CD4-positive, alpha-beta T cell (primary cell): ENCODE results near the gene CDK2AP2. TPM values are rescaled to one million over a fixed set of nuclear protein-coding genes. Genes with fewer than 3 reads are reported as not detected.

ENCODE experiments used
- ATAC-seq: fragments of 200-7000 bp; cut with Tn5 transposase; one replicate; pipeline ENCODE4 v1.10.0; 2022; ENCODE audit warnings: mild to moderate bottlenecking; ENCODE audit not compliant: poor library complexity
- CTCF ChIA-PET: fragments of 350-600 bp; sonication (Branson Sonifier 250); formaldehyde crosslinking; loops from one replicate; lab custom pipeline; 2021; ENCODE audit warnings: antibody characterized with exemption, inconsistent platforms; lab: Charles Lee
- POLR2A ChIA-PET: fragments of 350-600 bp; sonication (Branson Sonifier 250); formaldehyde crosslinking; loops from one replicate; lab custom pipeline; 2021; ENCODE audit warnings: antibody characterized with exemption, inconsistent platforms; lab: Charles Lee
- DNase-seq, 14 experiments: peaks; one replicate each; pipeline ENCODE4 v3.0.0-alpha.2; 2013 to 2020; ENCODE audit warnings: mixed read lengths in 2 of 14
- H3K27ac ChIP-seq, 2 donors: one replicate each; pipeline versions ENCODE4 v1.5.1 to v1.7.0; 2013; ENCODE audit warnings: low read length in 2 of 2, low read depth in 1 of 2, mild to moderate bottlenecking in 1 of 2
- H3K27me3 ChIP-seq, 2 experiments: 1 replicate in 1 of 2; 2 replicates in 1 of 2; pipeline versions ENCODE4 v1.6.1 to v1.7.0; 2013; ENCODE audit warnings: low read length in 2 of 2, control low read depth in 1 of 2, mild to moderate bottlenecking in 1 of 2, moderate library complexity in 1 of 2; ENCODE audit not compliant: insufficient read depth in 2 of 2, control insufficient read depth in 1 of 2
- H3K36me3 ChIP-seq: one replicate; pipeline ENCODE4 v1.6.1; 2013; ENCODE audit warnings: low read length, control low read depth; ENCODE audit not compliant: insufficient read depth
- H3K4me1 ChIP-seq: one replicate; pipeline ENCODE4 v1.6.1; 2013; ENCODE audit warnings: low read length, control low read depth; ENCODE audit not compliant: insufficient read depth
- H3K4me3 ChIP-seq: one replicate; pipeline ENCODE4 v1.5.1; 2013; ENCODE audit warnings: mild to moderate bottlenecking, low read length, moderate library complexity
- H3K9me3 ChIP-seq, 2 experiments: 1 replicate in 1 of 2; 2 replicates in 1 of 2; pipeline versions ENCODE4 v1.6.1 to v1.7.0; 2013; ENCODE audit warnings: low read length in 2 of 2, mild to moderate bottlenecking in 2 of 2, control low read depth in 1 of 2, moderate library complexity in 1 of 2; ENCODE audit not compliant: control insufficient read depth in 1 of 2, insufficient read depth in 1 of 2
- H3K27ac Mint-ChIP-seq: one replicate; pipeline ENCODE4 v1.8.0; 2020; ENCODE audit warnings: mixed read lengths
- H3K27me3 Mint-ChIP-seq: one replicate; pipeline ENCODE4 v1.8.0; 2021; ENCODE audit warnings: mixed read lengths
- H3K36me3 Mint-ChIP-seq: one replicate; pipeline ENCODE4 v1.8.0; 2021; ENCODE audit warnings: low read depth, mixed read lengths
- H3K4me1 Mint-ChIP-seq: one replicate; pipeline ENCODE4 v1.8.0; 2021; ENCODE audit warnings: low read depth, mixed read lengths
- H3K4me3 Mint-ChIP-seq: one replicate; pipeline ENCODE4 v1.8.0; 2020; ENCODE audit warnings: mild to moderate bottlenecking, mixed read lengths
- H3K9me3 Mint-ChIP-seq: one replicate; pipeline ENCODE4 v1.8.0; 2020; ENCODE audit warnings: mixed read lengths
- CTCF ChIP-seq: fragments of 200-600 bp; IDR thresholded peaks from one replicate; pipeline ENCODE4 v1.8.0; 2022; ENCODE audit warnings: antibody characterized with exemption, mild to moderate bottlenecking
- intact Hi-C, 2 experiments: fragments of 100-400 bp; cut with DNase I in 1 of 2; cut with micrococcal nuclease in 1 of 2; formaldehyde crosslinking; loops; one replicate each; pipeline versions ENCODE4 v1.15.1 to v1.9.0; 2023 to 2025; cut with DNase I, micrococcal nuclease
- total RNA-seq, 174 experiments: library from RNA in 2 of 174; stranded (reverse) in 2 of 174; gene quantifications; one replicate each; pipeline ENCODE4 v1.2.3 and lab custom pipeline; 2021 to 2026

Gene CDK2AP2
- total RNA-seq, 2 experiments from 2014 or later, result 19.5 to 22.0 TPM

- DNase-seq, result peak in 1 of 14 experiments; percentile 60
- peak; percentile 64 for TF ChIP-seq CTCF
- Mint-ChIP-seq H3K4me1 (peaks cover 48% of the 10 kb centered on the region), H3K27ac (peak overlapping the region; percentile 98), H3K4me3 (peak overlapping the region; percentile 93), H3K9me3 (no peaks in the 10 kb centered on the region), H3K36me3 (peaks cover 30% of the 10 kb centered on the region), H3K27me3 (no peaks in the 10 kb centered on the region)
- Histone ChIP-seq H3K27ac (peak overlapping the region; percentile 71 to 97), H3K4me1 (peaks cover 59% of the 10 kb centered on the region), H3K27me3 (peaks cover 0 to 3% of the 10 kb centered on the region in 2 experiments), H3K9me3 (no peaks in the 10 kb centered on the region), H3K36me3 (peaks cover 27% of the 10 kb centered on the region), H3K4me3 (no peak overlapping the region)
- ChIA-PET CTCF (interaction anchor here (0.8 to 1.9 kb wide), 9 partner anchors 37 to 189 kb away, joined by 3 to 8 read pairs (median 4); partner anchors contain the start of genes RAD9A and TMEM134), POLR2A (interaction anchor here (1.0 to 3.0 kb wide), 9 partner anchors 21 to 153 kb away, joined by 3 to 35 read pairs (median 7); partner anchors contain the start of genes AIP, POLD4, PPP1CA and PTPRCAP)
- no peak for ATAC-seq
- intact Hi-C loops, result loop anchor here (1.0 to 10.0 kb wide), 12 partner anchors 23 to 264 kb away; partner anchors contain the start of genes AIP (in 2 of the 2), PPP1CA (in 2 of the 2), PTPRCAP (in 2 of the 2) and TMEM134 (in 2 of the 2)
Measured at GRCh38 chr11:67506426-67507051, 1.4 kb downstream of the CDK2AP2 start.

GRCh38 chr11:67505605-67506396, 2.2 kb downstream of the CDK2AP2 start:
- peak overlapping the region; percentile 93 for H3K4me3 Mint-ChIP-seq
- TF ChIP-seq CTCF, result peak; percentile 97
- H3K27me3 Mint-ChIP-seq, result no peaks in the 10 kb centered on the region
- Histone ChIP-seq H3K27me3 (no peaks in the 10 kb centered on the region), H3K27ac (peak overlapping the region; percentile 71 to 79), H3K36me3 (peaks cover 34% of the 10 kb centered on the region), H3K9me3 (no peaks in the 10 kb centered on the region), H3K4me1 (peaks cover 63% of the 10 kb centered on the region), H3K4me3 (peak overlapping the region; percentile 97)
- CTCF ChIA-PET, result interaction anchor here (0.8 to 1.9 kb wide), 11 partner anchors 21 to 188 kb away, joined by 3 to 8 read pairs (median 4); partner anchors contain the start of genes RAD9A and TMEM134
- POLR2A ChIA-PET, result interaction anchor here (0.6 to 3.0 kb wide), 11 partner anchors 21 to 114 kb away, joined by 3 to 35 read pairs (median 4); partner anchors contain the start of genes AIP, PPP1CA, PTPRCAP and RAD9A
- DNase-seq (peak; percentile 78 to 96 (median 87)), ATAC-seq (peak; percentile 63)
- H3K4me1 Mint-ChIP-seq, result peaks cover 54% of the 10 kb centered on the region
- peaks cover 37% of the 10 kb centered on the region for H3K36me3 Mint-ChIP-seq
- intact Hi-C loops, result loop anchor here (1.0 to 10.0 kb wide), 13 partner anchors 18 to 264 kb away; partner anchors contain the start of genes AIP (in 2 of the 2), PPP1CA (in 2 of the 2), PTPRCAP (in 2 of the 2) and TMEM134 (in 2 of the 2)
- no peaks in the 10 kb centered on the region for H3K9me3 Mint-ChIP-seq
- H3K27ac Mint-ChIP-seq, result peak overlapping the region; percentile 98
